NCI-H146 treated with DMSO at 0.1 percent for 48 hours (cell line): ENCODE results near the gene GP2.
"Not testable (repeated sequence)": the region's sequence is repeated elsewhere in the genome, so short reads cannot be mapped to it uniquely, and the experiment has no call there.

Experiments
- DNase-seq: peaks from one replicate; lab custom pipeline; 2025; ENCODE audit not compliant: unreplicated experiment; lab: John Stamatoyannopoulos, UW

Gene GP2

GRCh38 chr16:20326321-20326720, 992 bp downstream of the GP2 start:
- no peak for DNase-seq

GRCh38 chr16:20325005-20325404, 2.3 kb downstream of the GP2 start:
- no peak for DNase-seq

GRCh38 chr16:20323591-20324117, 3.7 kb downstream of the GP2 start:
- DNase-seq = no peak

- DNase-seq = no peak
These were observed 4.6 kb downstream of the GP2 start for GRCh38 chr16:20322696-20323095.

- DNase-seq = no peak
These were observed 5.6 kb downstream of the GP2 start for GRCh38 chr16:20321671-20322070.

- DNase-seq = not testable (repeated sequence)
These were observed 6.3 kb downstream of the GP2 start for GRCh38 chr16:20321051-20321450.

GRCh38 chr16:20320592-20320991, 6.7 kb downstream of the GP2 start:
- no peak for DNase-seq

- DNase-seq = no peak
These were observed 7.1 kb downstream of the GP2 start for GRCh38 chr16:20320178-20320577.

- DNase-seq = no peak
These were observed 7.9 kb downstream of the GP2 start for GRCh38 chr16:20319406-20319805.

- no peak for DNase-seq
These were observed 8.9 kb downstream of the GP2 start for GRCh38 chr16:20318437-20318836.

- no peak for DNase-seq
These were observed 9.3 kb downstream of the GP2 start for GRCh38 chr16:20318006-20318405.

- no peak for DNase-seq
These were observed 10.2 kb downstream of the GP2 start for GRCh38 chr16:20317117-20317516.

- no peak for DNase-seq
These were observed 10.6 kb downstream of the GP2 start for GRCh38 chr16:20316715-20317114.

GRCh38 chr16:20315764-20316163, 11.5 kb downstream of the GP2 start:
- DNase-seq = no peak

- DNase-seq = no peak
These were observed 12.7 kb downstream of the GP2 start for GRCh38 chr16:20314575-20314974.

- DNase-seq = no peak
These were observed 13.6 kb downstream of the GP2 start for GRCh38 chr16:20313741-20314140.

GRCh38 chr16:20312536-20313095, 14.7 kb downstream of the GP2 start:
- DNase-seq = not testable (repeated sequence)

GRCh38 chr16:20311548-20311947, 15.8 kb downstream of the GP2 start:
- DNase-seq = no peak

GRCh38 chr16:20310421-20311395, 16.6 kb downstream of the GP2 start:
- DNase-seq = no peak

- DNase-seq = no peak
These were observed 17.5 kb downstream of the GP2 start for GRCh38 chr16:20309786-20310185.

- no peak for DNase-seq
These were observed 18.3 kb downstream of the GP2 start for GRCh38 chr16:20308801-20309590.
